Ramos (cell line): ENCODE data around the gene SMIM29.

Experiments used
- in situ Hi-C: fragments of 300-500 bp; cut with MboI; formaldehyde crosslinking; loops from one replicate; pipeline ENCODE4 v1.14.3; 2022; ENCODE audit warnings: low sequenced_read_pairs; ENCODE audit not compliant: unreplicated experiment

Gene SMIM29

GRCh38 chr6:34248727-34249468, at the start of gene SMIM29:
SMIM29 (minus strand) TSS chr6:34249006; CDS start chr6:34247791, 1,215 bp downstream.
- in situ Hi-C loops: loop anchor here (10.0 kb wide), 1 partner anchor 176 kb away; the partner anchor contains the start of gene RPS10

DNA sequence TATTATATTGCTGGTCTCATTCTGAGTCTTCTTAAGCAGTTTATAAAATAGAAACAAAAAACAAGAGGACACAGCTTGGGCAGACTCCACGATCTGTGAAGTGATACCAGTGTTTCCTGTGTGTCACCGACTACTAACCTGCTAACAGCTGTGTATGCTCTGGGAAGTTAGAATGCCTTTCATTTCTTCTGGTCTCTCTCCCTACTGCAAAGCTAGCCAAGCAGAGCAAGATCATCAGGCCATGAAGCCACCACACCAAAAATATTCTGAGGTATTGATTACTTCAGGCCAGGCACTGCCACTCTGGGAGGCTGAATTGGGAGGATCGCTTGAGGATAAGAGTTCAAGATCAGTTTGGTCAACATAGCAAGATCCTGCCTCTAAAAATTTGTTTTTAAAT, 46.9 kb upstream of the SMIM29 start:
- in situ Hi-C loops: no loop called here

GRCh38 chr6:34292954-34293353, 44.1 kb upstream of the SMIM29 start:
- in situ Hi-C loops: no loop called here

DNA sequence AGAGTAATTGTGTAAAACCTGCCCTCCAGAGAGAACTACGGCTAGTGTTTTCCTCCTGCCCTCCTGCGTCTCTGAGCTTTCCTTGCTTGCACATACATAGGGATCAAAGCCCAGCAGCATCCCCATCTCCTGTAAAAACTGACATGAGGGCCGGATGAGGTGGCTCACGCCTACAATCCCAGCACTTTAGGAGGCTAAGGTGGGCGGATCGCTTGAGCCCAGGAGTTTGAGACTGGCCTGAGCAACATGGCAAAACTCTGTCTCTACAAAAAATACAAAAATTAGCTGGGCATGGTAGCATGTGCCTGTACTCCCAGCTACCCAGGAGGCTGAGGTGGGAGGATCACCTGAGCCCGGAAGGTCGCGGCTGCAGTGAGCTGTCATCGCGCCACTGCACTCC, 40.3 kb upstream of the SMIM29 start:
- in situ Hi-C loops: no loop called here

DNA sequence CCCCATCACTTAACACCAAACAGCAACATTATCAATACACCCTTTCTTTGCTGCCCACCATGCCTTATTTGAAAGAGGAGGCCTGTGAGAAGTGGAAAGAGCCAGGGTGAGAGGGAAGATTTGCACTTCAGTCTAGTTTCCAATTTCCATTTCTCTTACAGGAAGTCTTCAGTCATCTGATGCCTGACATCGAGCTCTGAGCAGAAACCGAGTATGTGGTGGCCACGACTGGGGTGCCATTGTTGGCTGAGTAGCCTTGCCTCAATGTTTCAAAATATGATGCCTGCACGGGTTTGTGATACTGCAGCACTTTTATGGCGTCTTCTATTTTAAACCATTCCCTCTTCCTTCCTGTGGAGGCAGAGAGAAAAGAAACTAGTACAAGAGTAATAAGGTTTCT, 39.8 kb upstream of the SMIM29 start:
- in situ Hi-C loops: no loop called here

DNA sequence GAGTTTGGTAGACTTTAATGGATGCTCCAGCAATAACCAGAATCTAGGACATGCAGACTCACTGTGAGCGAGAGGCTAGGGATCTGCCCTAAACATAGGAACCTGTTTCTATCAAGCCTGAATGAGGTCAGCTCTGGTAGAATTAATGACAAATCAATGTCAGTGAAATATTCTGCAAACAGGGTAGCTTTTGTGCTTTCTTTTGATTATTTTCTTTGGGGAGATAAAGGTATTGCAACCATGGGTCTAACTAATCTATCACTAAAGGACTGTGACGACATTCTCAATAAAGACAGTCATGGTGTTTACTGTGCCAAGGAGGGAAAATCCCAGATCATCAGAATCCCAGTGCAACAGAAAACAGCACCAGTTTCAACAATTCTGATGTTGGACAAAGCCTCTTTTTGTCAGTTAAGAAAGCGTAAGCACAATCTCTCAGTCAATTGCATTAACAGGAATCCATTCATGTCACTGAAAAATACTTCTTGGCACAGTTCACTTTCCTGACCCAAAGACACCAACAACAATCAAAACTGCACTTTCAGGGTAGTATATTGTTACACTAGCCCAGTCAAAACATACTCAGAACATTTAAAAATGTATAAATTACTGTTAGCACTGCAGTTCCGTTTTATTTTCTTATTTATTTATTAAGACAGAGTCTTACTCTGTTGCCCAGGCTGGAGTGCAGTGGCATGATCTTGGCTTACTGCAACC, 36.8 kb upstream of the SMIM29 start:
- in situ Hi-C loops: no loop called here

DNA sequence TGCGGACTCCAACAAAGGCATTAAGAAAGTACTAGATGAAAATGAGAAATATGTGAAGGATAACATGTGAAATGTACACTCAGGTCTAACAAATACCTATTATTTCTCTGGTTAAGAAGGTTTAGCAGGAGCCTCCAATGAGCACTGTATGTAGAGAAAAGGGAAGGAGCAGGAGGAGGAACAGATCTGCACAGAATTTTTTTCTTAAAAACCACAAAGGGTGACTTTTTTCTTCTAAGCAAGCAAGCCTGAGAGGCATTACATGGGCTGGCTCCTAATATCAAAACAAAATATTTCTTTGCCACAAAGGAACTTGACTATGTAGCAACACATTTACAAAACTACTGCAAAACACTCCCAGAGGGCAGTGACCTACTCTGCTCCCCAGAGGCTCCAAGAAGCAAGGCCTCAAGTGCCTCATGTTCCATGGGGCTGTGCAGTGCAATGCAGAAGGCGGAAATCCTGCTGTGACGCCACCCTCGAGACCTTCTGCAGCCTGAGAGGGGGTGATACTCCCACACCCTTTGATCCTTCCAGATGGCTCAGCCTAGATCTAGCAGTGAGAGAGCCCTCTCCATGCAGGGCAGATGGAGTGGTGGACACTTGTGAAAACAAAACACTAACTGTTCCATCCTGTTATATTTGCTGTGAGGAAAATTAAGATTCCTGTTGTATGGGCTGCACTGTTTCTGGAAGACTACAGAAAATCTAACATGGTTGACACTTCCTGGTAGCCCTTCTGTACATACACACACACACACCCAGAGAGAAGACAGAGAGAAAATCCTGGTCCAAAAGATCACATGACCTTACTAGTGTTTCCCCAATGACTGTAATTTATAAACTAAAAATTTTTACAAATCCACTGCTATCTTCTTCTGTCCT, 36.0 kb upstream of the SMIM29 start:
- in situ Hi-C loops: no loop called here

DNA sequence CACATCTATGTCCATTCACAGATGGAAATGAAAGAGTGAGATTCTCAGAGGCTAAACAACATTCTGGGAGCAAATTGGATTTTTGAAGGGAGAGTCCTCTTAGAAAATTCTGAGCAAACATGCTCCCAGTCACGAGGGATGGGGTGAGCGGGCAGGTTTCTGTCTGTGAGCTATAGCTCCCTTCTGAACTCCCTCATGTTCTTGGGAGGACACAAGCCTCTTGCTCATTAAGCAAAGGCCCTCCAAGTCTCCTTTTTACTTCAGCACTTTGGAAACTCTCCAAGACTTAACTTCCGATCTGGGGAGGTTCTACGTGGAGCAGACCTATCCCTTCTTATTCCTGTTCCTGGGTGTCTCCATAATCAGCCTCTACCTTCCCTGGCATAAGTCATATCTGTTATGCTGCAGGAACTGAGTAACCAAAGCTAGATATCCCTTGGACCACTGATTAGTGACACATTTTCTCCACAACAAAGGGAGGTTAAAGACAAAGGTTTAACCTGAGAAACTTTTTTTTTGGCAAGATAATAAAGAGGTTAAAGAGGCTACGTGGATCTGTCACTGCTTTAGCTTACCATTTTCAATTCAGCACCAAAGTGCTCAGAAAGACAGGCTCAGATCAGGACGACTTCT, 33.0 kb upstream of the SMIM29 start:
- in situ Hi-C loops: no loop called here

DNA sequence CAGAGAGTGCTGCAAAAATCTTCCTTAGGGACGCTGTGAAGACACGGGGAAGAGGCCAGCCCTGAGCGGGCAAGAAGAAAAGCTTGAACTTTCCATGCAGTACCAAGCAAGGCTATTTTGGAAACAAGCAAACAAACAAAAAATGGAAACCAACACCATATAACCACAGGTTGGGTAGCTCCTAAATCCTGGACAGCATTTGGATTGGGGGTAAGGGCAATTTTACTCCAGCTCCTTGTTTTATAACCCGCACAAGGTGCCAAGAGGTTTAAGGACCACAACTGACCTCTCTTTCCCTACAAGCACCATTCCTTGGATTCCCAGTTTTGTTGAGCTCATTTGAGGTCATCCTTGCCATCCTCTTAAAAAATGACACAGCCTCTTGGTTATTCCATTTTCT, 31.4 kb upstream of the SMIM29 start:
- in situ Hi-C loops: no loop called here

DNA sequence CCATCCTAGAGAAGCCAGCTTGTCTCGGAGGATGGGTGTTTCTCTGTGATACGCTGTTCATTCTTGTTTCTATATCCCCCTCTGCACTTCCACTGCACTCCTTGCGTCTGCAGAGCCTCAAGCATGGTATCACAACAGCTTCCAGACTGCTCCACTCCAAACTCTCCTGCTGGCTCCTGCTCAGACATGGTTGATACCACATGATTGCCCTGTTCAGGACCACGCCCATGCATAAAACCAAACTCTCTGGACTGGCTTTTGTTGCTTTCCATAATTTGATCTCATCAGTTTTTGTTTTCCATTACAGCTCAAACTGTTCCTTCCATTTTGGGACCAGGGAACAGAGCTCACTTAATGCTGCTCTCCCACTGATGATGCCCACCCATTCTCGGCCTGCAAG, 30.0 kb upstream of the SMIM29 start:
- in situ Hi-C loops: no loop called here

- in situ Hi-C loops: no loop called here
These were observed 28.9 kb upstream of the SMIM29 start for GRCh38 chr6:34277763-34278112.

DNA sequence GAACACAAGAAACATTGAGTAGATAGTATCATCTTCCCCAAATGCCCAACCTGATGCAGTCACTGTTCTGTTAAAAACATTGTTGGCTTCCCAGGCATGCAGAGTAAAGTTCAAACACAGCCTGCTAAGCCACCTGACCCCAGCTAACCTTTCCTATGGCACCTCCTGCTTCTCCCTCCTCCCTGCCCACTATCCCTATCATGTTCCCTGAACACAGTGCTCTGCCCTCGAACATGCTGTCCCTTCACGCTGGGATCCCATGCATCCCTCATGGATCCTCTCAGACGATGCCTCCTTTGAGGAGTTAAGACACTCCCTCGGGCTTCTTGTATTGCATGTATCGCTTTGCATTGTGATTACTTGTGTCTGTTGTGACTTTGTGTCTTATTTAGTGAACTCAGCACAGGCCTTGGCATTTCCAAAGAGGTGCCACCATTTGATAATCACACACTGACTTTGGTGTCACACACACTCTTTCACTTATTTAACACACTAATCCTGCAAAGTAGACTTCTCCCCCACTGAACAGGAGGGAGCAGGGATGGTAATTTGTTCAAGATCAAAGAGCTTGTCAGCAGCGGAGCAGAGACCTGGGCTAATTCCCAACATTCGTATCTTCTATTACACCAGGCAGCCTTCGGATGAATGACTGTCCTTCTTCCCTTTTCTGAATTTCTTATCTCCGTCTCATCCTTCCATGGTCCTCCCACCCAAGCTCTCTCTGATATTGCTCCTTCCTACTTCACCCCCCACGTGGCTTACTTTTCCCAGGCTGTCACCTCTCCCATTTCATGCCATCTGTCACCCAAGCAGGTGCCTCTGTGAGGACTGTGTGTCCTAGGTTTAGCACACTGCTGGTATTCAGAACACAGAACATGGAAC, 28.3 kb upstream of the SMIM29 start:
- in situ Hi-C loops: no loop called here

- in situ Hi-C loops: no loop called here
These were observed 27.4 kb upstream of the SMIM29 start for GRCh38 chr6:34276191-34276590.

DNA sequence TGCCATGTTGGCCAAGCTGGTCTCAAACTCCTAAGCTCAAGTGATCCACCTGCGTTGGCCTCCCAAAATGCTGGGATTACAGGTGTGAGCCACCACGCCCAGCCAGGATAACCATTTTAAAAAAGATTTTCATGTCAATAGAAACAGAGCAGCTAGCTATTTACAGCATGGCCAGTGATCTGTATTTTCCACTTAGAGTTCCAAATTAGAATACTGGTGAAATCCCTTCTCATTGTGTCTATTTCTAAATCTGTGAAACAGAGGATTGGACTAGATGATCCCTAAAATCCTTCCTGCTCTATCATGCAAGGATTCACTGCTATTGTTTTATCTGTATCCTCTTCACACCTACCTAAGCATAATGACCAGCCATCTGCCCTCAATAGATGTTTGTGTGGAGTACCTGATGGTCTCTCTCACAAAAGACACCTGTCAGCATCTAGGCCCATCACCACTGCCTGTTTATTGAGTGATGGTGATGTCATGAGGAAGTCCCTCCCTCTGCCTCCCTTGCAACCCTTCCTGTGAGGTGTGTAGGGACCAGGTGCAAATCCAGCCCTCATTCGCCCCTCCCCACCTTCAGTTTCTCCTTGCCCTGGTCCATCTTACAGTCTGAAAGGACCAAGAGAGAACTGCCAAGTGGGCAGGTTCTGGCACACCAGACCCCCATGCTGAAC, 26.5 kb upstream of the SMIM29 start:
- in situ Hi-C loops: no loop called here

DNA sequence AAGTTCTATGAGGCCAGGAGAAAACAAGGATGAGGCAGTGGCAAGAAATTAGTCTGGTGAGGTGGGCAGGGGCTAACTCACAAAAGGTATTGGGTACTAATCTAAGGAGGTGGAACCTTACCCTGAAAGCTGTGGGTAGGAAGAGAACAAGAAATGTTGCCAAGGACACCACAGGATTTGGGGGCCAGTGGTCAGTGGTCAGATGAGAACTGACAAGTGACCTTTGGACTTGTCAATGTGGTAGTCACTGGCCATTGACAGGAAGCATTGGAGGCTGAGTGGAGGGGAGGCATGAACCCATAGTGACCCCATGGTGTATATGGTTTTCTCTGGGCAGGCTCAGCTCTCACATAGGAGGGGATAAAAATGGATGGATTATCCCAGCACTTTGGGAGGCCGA, 25.3 kb upstream of the SMIM29 start:
- in situ Hi-C loops: no loop called here

GRCh38 chr6:34273242-34273805, 24.5 kb upstream of the SMIM29 start:
- in situ Hi-C loops: no loop called here

DNA sequence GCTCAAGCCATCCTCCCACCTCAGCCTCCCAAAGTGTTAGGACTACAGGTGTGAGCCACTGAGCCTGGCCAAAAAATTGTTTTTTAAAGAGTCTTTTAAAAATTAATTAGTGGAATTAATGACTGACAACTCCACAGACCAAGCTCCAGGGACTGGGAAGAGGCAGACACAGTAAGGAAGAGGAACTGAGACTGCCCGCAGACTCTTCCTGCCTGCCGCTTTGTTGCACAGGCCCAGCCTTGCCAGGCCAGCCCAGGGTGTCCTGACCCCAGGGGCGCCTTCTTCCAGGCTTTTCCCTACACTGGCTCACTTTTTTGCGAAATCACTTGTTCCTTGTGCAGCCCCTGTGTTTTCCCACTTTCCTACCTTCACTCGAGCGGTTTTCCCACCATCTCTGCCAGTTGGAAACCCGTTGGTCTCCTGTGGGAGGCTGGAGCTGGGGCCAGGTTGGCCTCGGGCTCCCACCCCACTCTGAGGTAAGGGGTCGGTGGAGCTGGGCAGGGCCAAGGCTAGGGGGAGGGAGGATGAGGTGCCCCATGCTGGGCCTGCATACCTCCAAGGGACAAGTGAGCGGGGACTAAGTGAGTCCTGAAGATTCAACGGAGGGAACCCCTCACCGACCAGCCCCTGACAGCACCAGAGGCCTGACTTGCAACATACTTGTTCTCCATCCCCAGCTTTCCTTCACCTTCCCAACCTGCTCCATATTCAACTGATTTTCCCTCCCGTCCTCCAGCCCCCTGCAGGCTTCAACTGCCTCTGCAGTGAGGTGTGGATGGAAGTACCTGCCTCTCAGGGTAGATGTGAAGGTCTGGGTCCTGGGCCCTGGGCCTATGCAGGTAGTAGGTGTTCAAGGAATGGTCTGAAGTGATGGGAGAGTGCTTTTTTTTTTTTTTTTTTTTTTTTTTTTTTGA, 23.5 kb upstream of the SMIM29 start:
- in situ Hi-C loops: no loop called here
